Measurements from ENCODE around the gene ABLIM1. TPM values are rescaled to one million over a fixed set of nuclear protein-coding genes. Genes with fewer than 3 reads are reported as not detected.

Gene ABLIM1
- polyA plus RNA-seq, 4 donors, result 96.4 to 113 (median 106) TPM

DNA sequence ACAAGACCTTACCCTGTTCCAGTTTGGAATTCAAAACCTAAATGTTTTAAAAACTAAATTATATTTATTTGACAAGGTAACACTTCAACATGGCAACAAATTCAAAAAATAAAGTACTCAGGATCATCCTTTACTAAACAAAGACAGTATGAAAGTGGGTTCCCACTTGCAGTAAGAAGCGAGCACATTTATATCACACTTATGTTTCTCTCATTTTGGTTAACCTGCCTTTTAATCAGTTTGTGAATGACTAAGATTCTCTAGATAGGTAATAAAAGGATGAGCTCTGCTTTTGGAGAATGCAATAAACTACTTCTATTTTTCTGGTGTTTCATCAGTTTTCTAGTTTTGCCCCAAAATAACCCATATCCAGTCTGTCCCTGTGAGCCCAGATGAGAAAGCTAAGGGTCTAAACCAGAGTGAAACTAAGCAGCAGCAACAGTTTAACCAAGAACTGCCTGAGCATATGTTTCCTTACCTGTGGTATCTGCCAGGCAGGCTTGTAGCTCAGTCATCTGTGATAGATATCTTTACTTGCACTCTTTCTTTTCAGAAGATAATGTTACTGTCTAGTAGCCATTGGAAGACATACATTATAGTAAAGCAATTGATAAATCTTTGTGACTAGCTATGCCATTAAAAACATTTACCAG lies 64.1 kb downstream of the ABLIM1 start:
- no peak for DNase-seq (ENCODE audit: low read depth in 4 of 4, low spot score in 3 of 4)

DNA sequence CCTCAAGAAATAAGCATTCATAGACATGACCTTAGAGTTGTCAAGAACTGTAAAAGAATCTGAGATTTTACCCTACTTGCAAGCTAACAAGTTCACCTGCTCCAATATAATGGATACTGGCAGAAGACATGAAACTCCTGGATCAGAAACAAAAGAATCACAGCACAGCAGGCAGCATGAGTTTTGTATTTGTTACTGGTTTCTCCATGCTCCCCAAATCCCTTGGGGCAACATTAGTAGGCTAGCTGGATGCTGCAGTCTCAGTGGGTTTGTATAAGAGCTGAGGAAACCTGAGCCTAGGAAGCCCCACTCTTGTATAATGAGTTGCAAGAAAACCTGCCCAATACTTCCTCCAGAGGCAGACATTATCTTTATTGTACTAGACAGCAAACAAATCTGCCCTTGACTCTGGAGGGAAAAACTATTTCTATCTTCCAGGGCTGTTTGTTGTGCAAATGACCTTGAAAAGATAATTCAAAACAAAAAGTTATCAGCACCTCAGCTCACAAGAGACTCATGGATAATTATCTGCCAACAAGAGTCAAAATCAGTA lies 64.8 kb downstream of the ABLIM1 start:
- DNase-seq (ENCODE audit: low read depth in 4 of 4, low spot score in 3 of 4), result no peak

DNA sequence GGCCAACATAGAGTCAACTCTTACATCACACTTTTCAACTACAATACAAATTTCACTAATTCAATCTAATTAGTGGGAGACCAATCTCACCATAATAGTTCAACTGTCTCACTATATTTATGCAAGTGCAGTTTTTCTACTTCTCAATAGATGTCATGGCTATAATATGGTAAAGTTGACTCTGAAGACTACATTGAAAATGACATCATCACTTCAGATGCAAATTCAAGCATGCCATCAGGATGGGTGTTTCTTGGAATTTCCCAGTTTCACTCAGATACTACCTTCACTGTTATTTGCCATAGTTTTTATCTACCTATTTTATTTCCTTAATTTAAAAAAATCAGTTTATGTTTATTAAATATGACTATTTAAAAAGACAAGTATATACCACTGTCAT lies 67.1 kb downstream of the ABLIM1 start:
- no peak for DNase-seq (ENCODE audit: low read depth in 4 of 4, low spot score in 3 of 4)

DNA sequence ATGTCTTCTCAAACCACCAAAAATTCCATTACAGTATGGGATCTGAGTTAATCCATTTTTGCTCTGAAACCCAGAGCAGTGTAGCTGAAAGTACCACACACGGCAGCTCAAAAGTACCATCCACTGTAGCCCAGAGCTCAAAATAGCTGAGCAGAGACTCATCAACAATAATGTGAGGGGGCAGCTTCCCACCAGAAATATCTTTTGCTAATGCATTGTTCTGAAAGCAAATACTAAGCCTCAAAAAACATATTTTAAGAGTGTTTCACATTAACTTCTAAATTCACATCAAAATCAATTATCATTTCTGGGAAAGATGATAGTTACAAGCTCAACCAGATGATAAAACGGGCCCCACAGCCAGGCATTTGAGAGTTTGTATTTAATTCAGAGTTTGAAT lies 73.7 kb downstream of the ABLIM1 start:
- no peak for DNase-seq (ENCODE audit: low read depth in 4 of 4, low spot score in 3 of 4)

DNA sequence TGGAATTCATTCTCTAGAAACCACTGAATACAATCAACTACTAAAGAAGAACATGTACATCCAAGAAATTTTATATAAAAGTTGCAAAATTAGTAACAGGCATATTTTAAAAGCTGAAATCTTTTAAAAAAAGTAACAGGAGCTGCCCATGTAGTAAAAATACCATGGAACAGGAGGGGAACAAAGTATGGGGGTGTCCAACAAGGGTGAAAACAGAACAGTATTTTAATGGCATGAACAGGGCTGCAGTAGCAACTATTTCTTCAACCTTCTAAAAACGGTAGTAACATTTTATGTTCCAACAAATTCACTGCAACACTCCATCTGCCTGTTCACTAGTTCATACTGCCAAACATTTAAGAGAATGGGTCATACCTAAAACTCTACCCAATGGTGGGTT lies 77.0 kb downstream of the ABLIM1 start:
- DNase-seq (ENCODE audit: low read depth in 4 of 4, low spot score in 3 of 4), result no peak

DNA sequence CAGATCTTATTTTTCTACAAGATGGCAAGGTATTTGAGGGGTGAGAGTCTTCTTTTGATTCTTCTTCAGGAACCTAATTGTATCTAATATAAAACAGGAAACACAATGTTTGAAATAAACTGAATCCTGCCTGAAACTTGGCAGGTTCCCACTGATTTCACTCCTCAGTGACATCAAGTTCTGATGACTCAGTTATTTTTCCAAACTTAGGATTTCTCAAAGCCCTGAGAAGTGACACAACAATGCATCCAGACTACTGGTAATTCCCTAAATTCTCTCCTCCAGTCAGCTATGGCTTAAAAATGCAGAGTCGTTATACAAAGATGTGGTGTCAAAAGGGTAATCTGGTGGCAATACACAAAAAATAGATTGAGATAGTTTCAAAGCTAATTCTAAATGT lies 80.9 kb downstream of the ABLIM1 start:
- no peak for DNase-seq (ENCODE audit: low read depth in 4 of 4, low spot score in 3 of 4)

DNA sequence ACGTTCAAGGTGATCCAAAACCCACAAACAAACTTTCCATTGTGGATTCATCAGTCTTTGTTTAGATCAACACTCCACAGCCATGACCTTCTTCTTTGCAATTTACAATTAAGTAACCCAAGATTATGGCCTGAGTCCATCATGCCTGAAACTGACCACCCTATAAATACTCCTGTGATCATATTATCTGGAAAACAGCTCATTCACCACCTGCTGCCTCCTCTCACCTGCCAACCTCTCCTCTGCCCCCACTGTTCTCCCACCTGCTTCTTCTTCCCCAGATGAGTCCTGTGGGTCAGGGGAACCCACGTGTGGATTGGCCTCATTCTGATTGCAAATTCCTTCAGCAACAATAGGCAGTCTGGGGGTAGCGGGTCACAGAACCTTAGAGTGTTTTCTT lies 81.4 kb downstream of the ABLIM1 start:
- no peak for DNase-seq (ENCODE audit: low read depth in 4 of 4, low spot score in 3 of 4)

DNA sequence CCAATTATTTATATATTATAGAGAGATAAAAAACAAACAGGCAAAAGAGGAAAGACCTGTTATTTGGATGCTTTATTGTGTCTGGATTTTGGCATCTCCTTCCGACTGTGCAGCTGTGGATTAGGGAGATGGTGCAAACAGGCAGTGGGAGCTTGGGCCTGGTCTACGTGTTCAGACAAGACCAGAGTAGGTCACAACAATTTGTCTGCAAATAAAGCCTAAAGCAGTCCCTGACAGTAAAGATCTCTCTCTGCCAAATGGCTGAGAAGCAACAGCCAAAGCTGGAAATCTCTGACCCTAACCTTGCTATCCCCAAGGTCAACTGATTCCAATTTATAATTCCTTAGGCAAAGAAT lies 82.0 kb downstream of the ABLIM1 start:
- DNase-seq (ENCODE audit: low read depth in 4 of 4, low spot score in 3 of 4), result no peak

DNA sequence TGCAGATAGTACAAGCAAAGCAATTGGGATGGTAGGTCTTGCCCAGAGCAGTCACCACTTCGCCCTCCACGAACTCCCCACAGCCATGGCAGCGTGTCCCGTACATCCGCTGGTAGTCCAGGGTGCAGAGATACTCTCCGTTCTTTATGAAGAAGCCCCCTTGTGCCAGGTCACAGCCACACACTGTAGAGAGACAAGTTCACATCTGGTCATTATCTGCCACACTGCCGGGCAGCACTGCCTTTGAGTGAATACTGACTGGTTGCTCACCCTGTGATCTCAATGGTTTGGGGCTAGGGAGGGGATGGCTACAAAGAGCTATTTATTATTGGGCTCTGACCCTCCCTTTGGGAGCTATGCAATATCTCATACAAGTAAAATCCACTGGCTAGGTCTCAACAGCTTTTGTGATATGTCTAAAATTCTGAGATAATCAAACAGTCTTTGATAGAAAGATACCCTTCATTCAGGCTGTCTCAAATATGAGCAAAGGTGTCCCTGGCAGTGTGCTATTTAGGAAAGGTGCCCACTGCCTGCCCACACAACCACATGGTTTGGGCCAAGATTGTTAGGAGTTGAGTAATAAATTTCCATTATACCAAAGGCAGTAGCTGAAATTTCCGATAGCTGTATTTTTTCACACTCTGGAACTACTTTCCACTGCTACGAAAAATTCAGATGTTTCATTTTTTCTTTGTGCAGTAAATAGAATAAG lies 82.5 kb downstream of the ABLIM1 start:
- DNase-seq (ENCODE audit: low read depth in 4 of 4, low spot score in 3 of 4), result no peak

DNA sequence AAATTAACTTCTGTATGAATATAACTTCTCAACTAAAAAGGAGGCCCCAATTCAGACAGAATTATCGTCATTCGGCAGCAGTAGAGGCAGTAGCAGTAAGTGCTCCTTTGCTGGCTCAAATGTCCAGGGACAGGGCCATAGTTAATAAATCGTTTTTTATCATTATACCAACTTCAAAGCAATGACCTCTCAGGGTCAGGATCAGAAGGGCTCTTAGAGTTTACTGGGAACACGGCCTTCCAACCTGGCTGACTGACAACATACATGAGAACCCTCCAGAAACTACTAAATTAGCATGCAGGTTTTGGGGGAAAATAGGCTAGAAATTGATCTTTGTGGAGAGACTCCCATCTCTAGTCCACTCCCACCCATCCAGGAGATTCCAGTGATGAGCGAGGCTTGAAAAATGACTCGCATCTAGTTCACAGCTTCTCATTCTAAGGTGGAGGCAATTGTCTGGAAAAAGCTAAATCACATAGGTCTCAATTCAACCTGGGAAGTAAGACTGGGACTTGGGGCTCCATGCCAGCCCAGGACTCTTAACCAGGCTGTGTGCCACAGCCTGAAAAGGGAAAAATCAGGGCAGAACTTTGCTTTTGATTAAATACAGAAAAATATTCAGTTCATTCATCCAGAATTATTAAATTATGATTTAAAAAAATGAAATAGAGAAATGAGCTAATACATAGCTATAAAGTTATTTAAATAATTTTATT lies 84.6 kb downstream of the ABLIM1 start:
- no peak for DNase-seq (ENCODE audit: low read depth in 4 of 4, low spot score in 3 of 4)

DNA sequence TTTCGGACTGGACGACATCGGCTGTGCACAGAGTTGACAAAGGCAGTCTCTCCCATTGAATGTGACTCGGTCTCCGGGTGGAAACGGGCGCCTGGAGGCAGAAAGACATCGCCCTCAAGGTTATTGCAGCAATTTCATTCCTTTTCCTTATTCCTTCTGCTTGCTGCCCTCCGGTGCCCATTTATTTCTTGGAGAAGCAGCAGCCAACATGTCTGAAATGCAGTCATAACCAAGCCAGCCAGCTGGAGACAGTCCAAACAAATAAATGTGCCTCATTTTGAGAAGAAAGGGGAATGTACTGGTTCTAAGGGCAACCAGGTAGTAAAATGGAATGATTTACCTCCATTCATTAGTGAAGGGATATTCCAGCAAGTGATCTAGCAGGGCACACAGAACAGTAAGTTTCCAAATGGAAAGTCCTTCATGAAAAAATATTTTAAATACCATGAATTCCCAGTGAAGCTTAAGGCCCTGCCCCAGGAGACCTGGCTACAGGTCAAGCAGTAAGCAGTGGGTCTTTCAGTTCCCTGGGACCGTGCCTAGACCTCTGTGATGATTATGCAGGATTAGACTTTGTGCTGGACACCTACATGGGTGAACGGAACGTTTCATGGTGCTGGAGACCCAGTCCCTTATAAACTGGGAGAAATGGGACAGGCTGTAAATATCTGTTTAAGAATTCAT lies 86.6 kb downstream of the ABLIM1 start:
- DNase-seq (ENCODE audit: low read depth in 4 of 4, low spot score in 3 of 4), result no peak

DNA sequence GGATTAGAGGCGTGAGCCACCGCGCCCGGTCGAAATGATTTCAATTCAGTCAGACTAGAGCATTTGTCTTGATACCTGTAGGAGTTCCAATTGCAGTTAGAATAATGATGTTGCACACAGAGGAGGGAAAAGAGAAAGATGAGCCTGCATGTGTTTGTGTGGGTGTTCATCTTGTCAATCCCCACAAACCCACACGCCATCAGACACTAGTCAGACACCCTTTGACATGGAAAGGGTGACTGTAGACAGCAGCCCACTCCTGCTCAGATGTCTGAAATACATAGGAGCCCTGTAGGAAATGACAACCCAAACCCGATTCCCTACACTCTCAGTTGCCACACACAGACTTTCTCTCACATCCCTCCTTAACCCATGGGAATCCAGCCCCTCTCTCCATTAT lies 92.0 kb downstream of the ABLIM1 start:
- DNase-seq (ENCODE audit: low read depth in 4 of 4, low spot score in 3 of 4), result no peak

DNA sequence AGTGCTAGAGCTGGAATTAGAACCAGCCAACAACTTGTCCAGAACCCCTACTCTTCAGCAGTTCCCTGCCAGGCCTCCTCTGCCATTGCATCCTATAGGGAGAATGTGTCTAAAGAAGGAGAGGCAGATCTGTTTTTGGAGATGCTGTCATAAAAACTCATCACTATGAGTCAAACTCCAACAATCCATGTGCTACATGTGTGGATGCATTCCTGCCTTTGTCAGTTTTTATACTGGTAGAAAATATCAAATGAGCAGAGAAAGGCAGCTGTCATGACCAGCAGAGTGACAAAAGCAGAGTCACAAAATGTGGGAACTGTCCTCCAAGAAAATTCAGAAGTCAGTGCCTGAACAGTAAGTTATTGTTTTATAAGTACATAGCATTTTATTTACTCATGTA lies 93.0 kb downstream of the ABLIM1 start:
- no peak for DNase-seq (ENCODE audit: low read depth in 4 of 4, low spot score in 3 of 4)

DNA sequence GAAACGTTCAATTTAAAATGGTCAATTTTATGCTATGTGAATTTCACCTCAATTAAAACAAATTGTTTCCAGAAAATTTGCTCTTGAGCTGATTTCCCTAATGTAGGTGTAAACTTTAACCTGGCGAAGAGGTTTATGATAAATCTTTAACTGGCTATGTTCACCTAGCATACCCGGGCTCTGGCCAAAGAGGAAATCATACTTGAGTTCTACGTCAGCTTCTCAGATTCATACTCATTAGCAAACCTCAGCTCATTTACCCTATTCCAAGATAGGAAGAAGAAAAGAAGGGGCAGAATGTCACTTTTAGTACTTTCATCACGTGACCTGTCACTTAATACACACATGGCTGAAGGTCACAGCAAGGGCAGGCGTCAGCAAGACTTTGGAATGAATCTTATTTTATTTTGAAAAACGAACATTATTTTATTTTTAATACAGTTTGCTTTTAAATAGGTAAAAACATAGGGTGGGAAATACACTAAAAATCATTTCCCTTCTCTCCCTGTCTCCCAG lies 97.0 kb downstream of the ABLIM1 start:
- DNase-seq (ENCODE audit: low read depth in 4 of 4, low spot score in 3 of 4), result no peak

DNA sequence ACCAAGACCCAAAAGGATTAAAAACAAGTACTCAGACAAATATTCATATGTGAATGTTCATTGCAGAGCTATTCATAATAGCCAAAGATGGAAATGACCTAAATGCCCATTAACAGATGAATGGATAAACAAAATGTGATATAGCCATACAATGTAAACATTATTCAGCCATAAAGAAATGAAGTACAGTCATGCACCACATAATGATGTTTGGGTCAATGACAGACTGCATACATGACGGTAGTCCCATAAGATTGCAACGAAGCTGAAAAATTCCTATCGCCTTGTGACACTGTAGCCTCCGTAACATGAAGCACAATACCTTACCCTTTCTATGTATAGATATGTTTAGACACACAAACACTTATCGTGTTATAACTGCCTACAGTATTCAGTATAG lies 97.9 kb downstream of the ABLIM1 start:
- no peak for DNase-seq (ENCODE audit: low read depth in 4 of 4, low spot score in 3 of 4)

DNA sequence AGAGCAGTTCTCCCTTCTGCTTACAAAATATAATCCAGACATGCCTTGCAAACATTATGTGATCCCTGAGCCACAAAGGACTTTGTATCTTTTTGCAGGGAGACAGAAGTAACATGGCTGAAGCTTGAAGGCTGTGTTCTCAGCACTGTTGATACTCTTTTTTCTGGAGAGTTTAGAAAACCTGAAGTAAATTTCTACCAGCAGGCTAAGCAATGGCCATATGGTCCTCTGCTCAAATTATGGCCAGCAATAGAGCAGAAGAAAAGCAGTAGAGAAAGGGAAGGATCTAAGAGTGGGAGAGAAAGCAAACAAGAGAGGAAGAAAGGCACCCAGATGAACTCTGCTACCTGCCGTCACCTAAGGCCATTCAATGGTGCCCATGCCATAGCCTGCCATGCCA lies 98.4 kb downstream of the ABLIM1 start:
- no peak for DNase-seq (ENCODE audit: low read depth in 4 of 4, low spot score in 3 of 4)

DNA sequence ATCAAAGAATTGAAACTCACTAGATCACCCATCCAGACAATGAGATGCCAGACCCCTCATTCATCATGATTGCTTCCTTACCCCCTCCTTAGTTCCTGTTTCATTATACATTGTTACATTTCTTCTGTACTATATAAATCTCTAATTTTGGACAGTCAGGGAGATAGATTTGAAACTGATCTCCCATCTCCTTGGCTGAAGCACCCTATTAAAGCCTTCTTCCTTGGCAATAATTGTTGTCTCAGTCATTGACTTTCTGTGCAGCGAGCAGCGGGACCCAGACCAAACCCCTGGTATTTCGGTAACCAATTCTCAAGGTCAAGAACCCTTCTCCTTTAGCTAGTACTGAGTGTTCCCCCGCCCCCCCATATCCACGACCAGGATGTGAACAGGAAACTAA lies 100.2 kb downstream of the ABLIM1 start:
- no peak for DNase-seq (ENCODE audit: low read depth in 4 of 4, low spot score in 3 of 4)

DNA sequence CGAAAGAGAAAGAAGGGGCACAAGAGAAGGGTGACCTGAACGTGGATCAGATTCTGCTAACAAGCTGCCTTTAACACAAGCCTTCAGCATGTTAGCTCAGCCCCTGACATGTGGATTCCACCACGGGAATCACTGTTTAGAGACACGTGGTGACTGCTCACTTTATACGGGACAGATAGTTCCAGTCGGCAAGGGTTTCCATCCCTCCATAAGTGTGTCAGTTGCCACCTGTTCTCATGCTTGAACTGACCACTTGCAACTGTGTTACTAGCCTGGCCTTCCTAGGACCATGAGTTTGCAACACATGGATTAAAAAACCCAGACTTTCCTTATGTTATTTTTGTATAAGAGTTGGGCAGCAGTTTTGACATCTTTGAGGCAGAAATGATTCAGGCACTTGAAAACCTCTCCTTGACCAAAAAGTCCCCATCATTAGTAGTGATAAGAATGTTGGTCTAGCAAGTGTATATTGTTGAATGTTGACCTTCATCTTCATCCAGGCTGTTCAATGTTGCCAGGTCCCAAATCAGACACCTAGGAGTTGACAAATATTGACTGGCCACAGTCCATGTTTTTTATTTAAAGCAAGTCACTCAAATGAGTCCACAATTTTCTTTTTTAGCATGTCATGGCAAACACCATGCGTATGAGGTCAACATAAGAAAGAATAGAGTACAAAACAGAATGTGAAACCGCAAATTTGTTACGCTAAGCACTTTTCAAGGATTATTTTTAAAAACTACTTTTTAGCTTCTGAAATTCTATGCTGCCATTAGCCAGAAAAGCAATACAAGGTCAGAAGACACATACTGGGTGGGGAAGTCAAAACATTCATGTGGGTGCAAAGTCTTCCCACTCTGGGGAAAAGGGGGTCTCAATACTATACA lies 101.6 kb downstream of the ABLIM1 start:
- no peak for DNase-seq (ENCODE audit: low read depth in 4 of 4, low spot score in 3 of 4)

DNA sequence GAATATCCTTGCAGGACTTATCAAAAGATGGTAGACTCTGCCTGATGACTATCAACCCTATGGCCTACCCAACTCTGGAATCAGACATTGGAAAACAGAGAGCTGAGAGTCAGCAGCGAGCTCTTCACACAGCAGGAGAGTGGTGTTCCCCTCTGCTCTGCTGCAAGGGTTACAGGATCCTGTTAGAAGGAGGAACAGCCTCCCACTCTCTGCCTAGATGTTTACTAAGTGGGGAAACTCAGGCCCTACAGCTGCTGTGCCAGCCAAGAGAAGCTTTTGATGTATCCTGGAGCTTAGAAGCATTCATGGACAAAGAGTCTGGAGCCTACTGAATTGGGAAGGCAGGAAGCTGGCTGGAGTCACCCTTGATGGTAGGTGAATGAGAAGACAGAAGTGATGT lies 104.6 kb downstream of the ABLIM1 start:
- no peak for DNase-seq (ENCODE audit: low read depth in 4 of 4, low spot score in 3 of 4)

DNA sequence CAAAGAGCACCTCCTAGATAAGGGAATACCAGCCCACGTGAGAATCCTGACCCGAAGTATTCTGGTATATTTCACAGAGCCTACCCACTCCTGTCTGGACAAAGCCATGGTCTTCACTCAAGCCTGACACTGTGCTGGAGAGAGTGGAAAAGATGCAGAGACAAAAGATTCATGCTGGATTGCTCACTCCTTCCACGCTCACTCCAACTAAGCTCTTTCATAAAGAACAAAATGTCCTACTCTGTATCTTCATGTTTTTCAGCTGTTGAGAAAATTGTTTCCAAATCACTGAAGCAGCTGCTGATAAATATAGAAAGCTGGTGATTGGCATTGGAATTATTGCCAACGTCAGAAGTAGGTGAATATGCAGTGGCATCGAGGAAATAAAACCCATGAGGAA lies 106.0 kb downstream of the ABLIM1 start:
- DNase-seq (ENCODE audit: low read depth in 4 of 4, low spot score in 3 of 4), result no peak
